Fibroblast of mammary gland (primary cell): Measurements from ENCODE around the gene KDM4B.

Experiments
- DNase-seq: peaks from one replicate; pipeline ENCODE4 v3.0.0-alpha.2; 2010; ENCODE audit warnings: low read depth
- H3K4me3 ChIP-seq: 2 replicates; pipeline ENCODE4 v1.5.1; 2011; ENCODE audit warnings: low read depth, mild to moderate bottlenecking, low read length, moderate library complexity; ENCODE audit not compliant: control insufficient read depth
- TF ChIP-seq, protein P1 (sequence below): conservative IDR thresholded peaks from 2 replicates; pipeline ENCODE4 v1.5.1; 2011; ENCODE audit warnings: low read depth, low read length, inconsistent platforms; ENCODE audit not compliant: control insufficient read depth, insufficient read depth

KDM4B gene

GRCh38 chr19:5165697-5166019 lies 196.7 kb downstream of the KDM4B start:
- no peak overlapping the region for H3K4me3 ChIP-seq
- no peak for DNase-seq
- TF ChIP-seq, protein P1, sequence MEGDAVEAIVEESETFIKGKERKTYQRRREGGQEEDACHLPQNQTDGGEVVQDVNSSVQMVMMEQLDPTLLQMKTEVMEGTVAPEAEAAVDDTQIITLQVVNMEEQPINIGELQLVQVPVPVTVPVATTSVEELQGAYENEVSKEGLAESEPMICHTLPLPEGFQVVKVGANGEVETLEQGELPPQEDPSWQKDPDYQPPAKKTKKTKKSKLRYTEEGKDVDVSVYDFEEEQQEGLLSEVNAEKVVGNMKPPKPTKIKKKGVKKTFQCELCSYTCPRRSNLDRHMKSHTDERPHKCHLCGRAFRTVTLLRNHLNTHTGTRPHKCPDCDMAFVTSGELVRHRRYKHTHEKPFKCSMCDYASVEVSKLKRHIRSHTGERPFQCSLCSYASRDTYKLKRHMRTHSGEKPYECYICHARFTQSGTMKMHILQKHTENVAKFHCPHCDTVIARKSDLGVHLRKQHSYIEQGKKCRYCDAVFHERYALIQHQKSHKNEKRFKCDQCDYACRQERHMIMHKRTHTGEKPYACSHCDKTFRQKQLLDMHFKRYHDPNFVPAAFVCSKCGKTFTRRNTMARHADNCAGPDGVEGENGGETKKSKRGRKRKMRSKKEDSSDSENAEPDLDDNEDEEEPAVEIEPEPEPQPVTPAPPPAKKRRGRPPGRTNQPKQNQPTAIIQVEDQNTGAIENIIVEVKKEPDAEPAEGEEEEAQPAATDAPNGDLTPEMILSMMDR: no peak

- TF ChIP-seq, protein P1: no peak
- H3K4me3 ChIP-seq: no peak overlapping the region
- peak; percentile 86 for DNase-seq
These were observed 197.3 kb downstream of the KDM4B start for GRCh38 chr19:5166262-5166661.

GRCh38 chr19:5170329-5170745 lies 201.4 kb downstream of the KDM4B start:
- H3K4me3 ChIP-seq: no peak overlapping the region
- TF ChIP-seq, protein P1: peak; percentile 47
- no peak for DNase-seq

GRCh38 chr19:5171711-5172110 lies 202.8 kb downstream of the KDM4B start:
- TF ChIP-seq, protein P1: no peak
- no peak overlapping the region for H3K4me3 ChIP-seq
- no peak for DNase-seq

DNA sequence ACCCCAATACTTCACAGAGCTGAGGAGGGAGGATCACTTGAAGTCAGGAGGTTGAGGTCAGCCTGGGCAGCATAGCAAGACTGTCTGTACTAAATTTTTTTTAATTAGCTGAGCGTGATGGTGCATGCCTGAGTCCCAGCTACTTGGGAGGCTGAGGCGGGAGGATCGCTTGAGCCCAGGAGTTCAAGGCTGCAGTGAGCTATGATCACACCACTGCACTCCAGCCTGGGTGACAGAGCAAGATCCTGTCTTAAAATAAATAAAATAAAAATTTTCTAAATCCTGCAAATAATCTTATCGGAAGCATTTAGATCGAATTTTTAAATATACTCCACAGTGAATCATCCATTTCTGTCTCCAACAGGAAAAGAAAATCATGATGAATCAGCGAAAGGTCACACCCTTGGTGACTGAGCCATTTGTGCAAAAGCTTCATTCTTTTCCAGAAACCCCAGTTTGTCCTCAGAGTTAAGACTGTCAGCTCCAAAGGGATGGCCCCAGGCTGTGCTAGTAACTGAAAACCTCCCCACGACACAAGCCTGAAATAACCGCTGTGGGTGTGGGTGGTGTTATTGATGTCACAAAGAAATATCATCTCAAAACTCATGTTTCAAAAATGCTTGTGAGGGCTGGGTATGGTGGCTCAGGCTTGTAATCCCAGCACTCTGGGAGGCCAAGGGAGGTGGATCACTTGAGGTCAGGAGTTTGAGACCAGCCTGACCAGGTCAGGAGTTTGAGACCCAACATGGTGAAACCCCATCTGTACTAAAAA lies 204.1 kb downstream of the KDM4B start:
- H3K4me3 ChIP-seq: no peak overlapping the region
- peak; percentile 98 for DNase-seq
- TF ChIP-seq, protein P1: no peak

GRCh38 chr19:5173993-5174392 lies 205.1 kb downstream of the KDM4B start:
- TF ChIP-seq, protein P1: no peak
- DNase-seq: no peak
- no peak overlapping the region for H3K4me3 ChIP-seq
